HCT116 (cell line): ENCODE measurements around the gene HMGCL. TPM values are rescaled to one million over a fixed set of nuclear protein-coding genes. Genes with fewer than 3 reads are reported as not detected.

Experiments
- ATAC-seq: fragments of 200-7000 bp; cut with Tn5 transposase; 2 replicates; pipeline ENCODE4 v1.9.1; 2020; ENCODE audit warnings: mild to moderate bottlenecking, moderate library complexity
- Bru-seq: library from RNA; stranded (reverse); fragments of 400-500 nt; gene quantifications from one replicate; lab custom pipeline; 2021; lab: Mats Ljungman, UMichigan
- BruChase-seq, 2 experiments: library from RNA; stranded (reverse); fragments of 400-500 nt; gene quantifications; one replicate each; lab custom pipeline; 2021; lab: Mats Ljungman, UMichigan
- BruUV-seq: library from RNA; stranded (reverse); fragments of 400-500 nt; replicated peaks from 2 replicates; lab custom pipeline; 2021; lab: Mats Ljungman, UMichigan
- CTCF ChIA-PET: fragments of 300-600 bp; sonication (Branson Sonifier 250); formaldehyde crosslinking; loops from one replicate; lab custom pipeline; 2021; ENCODE audit warnings: antibody characterized with exemption; lab: Charles Lee
- POLR2A ChIA-PET: fragments of 300-600, 350-600 bp; sonication (Branson Sonifier 250); formaldehyde crosslinking; loops from one replicate; lab custom pipeline; 2021; ENCODE audit warnings: antibody characterized with exemption; lab: Charles Lee
- RAD21 ChIA-PET, 2 experiments: fragments of 300-600 bp; sonication (Branson Sonifier 250); formaldehyde crosslinking; loops; one replicate each; lab custom pipeline; 2023; ENCODE audit warnings: low total read pairs in 2 of 2; ENCODE audit not compliant: uncharacterized antibody in 2 of 2, unreplicated experiment in 2 of 2, low non-redundant PET in 1 of 2; lab: Charles Lee
- DNase-seq: peaks from one replicate; pipeline ENCODE4 v3.0.0-alpha.2; 2010; ENCODE audit warnings: low read depth, low spot score
- H2AFZ ChIP-seq: fragments of 200-600 bp; shearing (Covaris generic), sonication (generic); 2 replicates; pipeline ENCODE4 v1.6.1; 2017; ENCODE audit warnings: low read depth, mixed run types, mixed read lengths, antibody characterized with exemption, low read length; ENCODE audit not compliant: poor library complexity, severe bottlenecking
- H3K27ac ChIP-seq: 2 replicates; pipeline ENCODE4 v1.5.1; 2012; ENCODE audit warnings: low read depth, low read length
- H3K27me3 ChIP-seq: fragments of 200-600 bp; sonication (generic); 2 replicates; pipeline ENCODE4 v1.6.1; 2016; ENCODE audit warnings: mixed run types, low read length, mixed read lengths; ENCODE audit not compliant: insufficient read depth
- H3K36me3 ChIP-seq, 2 experiments: fragments of 200-500 bp in 1 of 2; fragments of 200-600 bp in 1 of 2; sonication (Bioruptor generic) in 1 of 2; sonication (generic) in 1 of 2; 2 replicates each; pipeline versions ENCODE4 v1.5.1 to v1.6.1; 2014 to 2016; ENCODE audit warnings: low read length in 2 of 2, inconsistent platforms in 1 of 2, mixed read lengths in 1 of 2, mixed run types in 1 of 2; ENCODE audit not compliant: insufficient read depth in 2 of 2, control insufficient read depth in 1 of 2
- H3K4me1 ChIP-seq, 2 experiments: fragments of 200-600 bp in 1 of 2; sonication (generic) in 1 of 2; 2 replicates each; pipeline versions ENCODE4 v1.5.1 to v1.6.1; 2012 to 2017; ENCODE audit warnings: low read length in 2 of 2, inconsistent platforms in 1 of 2, mild to moderate bottlenecking in 1 of 2, mixed read lengths in 1 of 2, mixed run types in 1 of 2, moderate library complexity in 1 of 2; ENCODE audit not compliant: insufficient read depth in 2 of 2, control insufficient read depth in 1 of 2
- H3K4me2 ChIP-seq: fragments of 200-600 bp; sonication (generic); 2 replicates; pipeline ENCODE4 v1.6.1; 2017; ENCODE audit warnings: mixed run types, low read length, mixed read lengths
- H3K4me3 ChIP-seq, 2 experiments: fragments of 200-600 bp in 1 of 2; sonication (generic) in 1 of 2; replicated peaks in 1 of 2; 2 replicates each; pipeline ENCODE4 v1.5.1; 2011 to 2016; ENCODE audit warnings: low read length in 2 of 2, control low read depth in 1 of 2, low read depth in 1 of 2, mild to moderate bottlenecking in 1 of 2, mixed read lengths in 1 of 2, mixed run types in 1 of 2
- H3K79me2 ChIP-seq: fragments of 200-600 bp; sonication (generic); 2 replicates; pipeline ENCODE4 v1.6.1; 2017; ENCODE audit warnings: mild to moderate bottlenecking, mixed run types, low read length, moderate library complexity, mixed read lengths; ENCODE audit not compliant: insufficient read depth
- H3K9ac ChIP-seq: fragments of 200-600 bp; sonication (generic); 2 replicates; pipeline ENCODE4 v1.6.1; 2016; ENCODE audit warnings: low read length, mixed read lengths
- H3K9me2 ChIP-seq: fragments of 200-600 bp; sonication (generic), shearing (Covaris generic); 2 replicates; pipeline ENCODE4 v1.6.1; 2017; ENCODE audit warnings: mixed run types, mild to moderate bottlenecking, moderate library complexity; ENCODE audit not compliant: insufficient read depth
- H3K9me3 ChIP-seq, 2 experiments: fragments of 200-500 bp in 1 of 2; fragments of 200-600 bp in 1 of 2; sonication (Bioruptor generic) in 1 of 2; sonication (generic) in 1 of 2; 2 replicates each; pipeline ENCODE4 v1.6.1; 2014 to 2017; ENCODE audit warnings: low read length in 2 of 2, mixed read lengths in 2 of 2, inconsistent platforms in 1 of 2, low read depth in 1 of 2, mild to moderate bottlenecking in 1 of 2, mixed run types in 1 of 2, moderate library complexity in 1 of 2; ENCODE audit not compliant: control insufficient read depth in 1 of 2, insufficient read depth in 1 of 2
- H4K20me1 ChIP-seq: fragments of 200-600 bp; sonication (generic), shearing (Covaris generic); 2 replicates; pipeline ENCODE4 v1.6.1; 2017; ENCODE audit warnings: mixed run types, mild to moderate bottlenecking, moderate library complexity; ENCODE audit not compliant: insufficient read depth
- CBX3 ChIP-seq: IDR thresholded peaks from 2 replicates; pipeline ENCODE4 v1.6.1; 2012; ENCODE audit warnings: low read depth
- CEBPB ChIP-seq: IDR thresholded peaks from 2 replicates; pipeline ENCODE4 v1.6.1; 2012; ENCODE audit warnings: low read depth
- EGR1 ChIP-seq: IDR thresholded peaks from 2 replicates; pipeline ENCODE4 v1.6.1; 2012; ENCODE audit warnings: low read depth
- ELF1 ChIP-seq: IDR thresholded peaks from 2 replicates; pipeline ENCODE4 v1.6.1; 2012; ENCODE audit warnings: low read depth, borderline replicate concordance
- EZH2 ChIP-seq: fragments of 200-600 bp; sonication (generic); IDR thresholded peaks from 2 replicates; pipeline ENCODE4 v1.6.1; 2017; ENCODE audit warnings: antibody characterized with exemption, mixed run types
- JUND ChIP-seq: IDR thresholded peaks from 2 replicates; pipeline ENCODE4 v1.6.1; 2012
- MAX ChIP-seq: IDR thresholded peaks from 2 replicates; pipeline ENCODE4 v1.6.1; 2012
- POLR2A ChIP-seq: IDR thresholded peaks from 2 replicates; pipeline ENCODE4 v1.7.0; 2011; ENCODE audit warnings: borderline replicate concordance; ENCODE audit not compliant: insufficient read depth, insufficient read length; ENCODE audit errors: extremely low read depth
- POLR2AphosphoS5 ChIP-seq: IDR thresholded peaks from 2 replicates; pipeline ENCODE4 v1.6.1; 2011; ENCODE audit warnings: mild to moderate bottlenecking, low read depth, low read length, moderate library complexity
- REST ChIP-seq: IDR thresholded peaks from 2 replicates; pipeline ENCODE4 v1.6.1; 2012; ENCODE audit warnings: low read depth
- SIN3A ChIP-seq: IDR thresholded peaks from 2 replicates; pipeline ENCODE4 v1.6.1; 2012; ENCODE audit warnings: low read depth
- SP1 ChIP-seq: IDR thresholded peaks from 2 replicates; pipeline ENCODE4 v1.6.1; 2012; ENCODE audit warnings: low read depth
- TCF7L2 ChIP-seq: IDR thresholded peaks from 2 replicates; pipeline ENCODE4 v1.7.0; 2011; ENCODE audit warnings: borderline replicate concordance, inconsistent platforms; ENCODE audit not compliant: insufficient read depth, insufficient read length; ENCODE audit errors: extremely low read depth
- YY1 ChIP-seq: IDR thresholded peaks from 2 replicates; pipeline ENCODE4 v1.6.1; 2011; ENCODE audit warnings: low read length, low read depth, moderate library complexity, mild to moderate bottlenecking; ENCODE audit not compliant: insufficient replicate concordance; ENCODE audit errors: extremely low read depth
- ZBTB33 ChIP-seq: IDR thresholded peaks from 2 replicates; pipeline ENCODE4 v1.6.1; 2011; ENCODE audit warnings: mild to moderate bottlenecking, low read length, moderate library complexity; ENCODE audit not compliant: insufficient replicate concordance; ENCODE audit errors: extremely low read depth
- intact Hi-C: fragments of 100-400 bp; cut with micrococcal nuclease; formaldehyde crosslinking; loops from 2 replicates; pipeline ENCODE4 v1.10.0; 2022
- long read RNA-seq: library from polyadenylated mRNA; unstranded; transcript quantifications from one replicate; pipeline ENCODE4 v2.0.0, GENCODE V29; 2021; ENCODE audit not compliant: unreplicated experiment
- polyA plus RNA-seq: library from polyadenylated mRNA; unstranded; fragments of >200 nt; gene quantifications from 2 replicates; pipeline ENCODE4 v1.2.1, GENCODE V29; 2012; ENCODE audit warnings: missing spikeins
- total RNA-seq: library from RNA; stranded (reverse); gene quantifications from one replicate; pipeline ENCODE4 v1.2.1, GENCODE V29; 2021; ENCODE audit not compliant: unreplicated experiment
- TF ChIP-seq, protein P1 (sequence below), 3 experiments: fragments of 200-600 bp in 1 of 3; sonication (generic) in 1 of 3; IDR thresholded peaks in 2 of 3; conservative IDR thresholded peaks in 1 of 3; 2 replicates each; pipeline ENCODE4 v1.5.1; 2012 to 2017; ENCODE audit warnings: low read depth in 2 of 3, low read length in 2 of 3, antibody characterized with exemption in 1 of 3, borderline replicate concordance in 1 of 3, control low read depth in 1 of 3, mild to moderate bottlenecking in 1 of 3, mixed read lengths in 1 of 3, mixed run types in 1 of 3, moderate library complexity in 1 of 3; ENCODE audit not compliant: insufficient read depth in 1 of 3

Gene HMGCL
- 36.2 TPM for total RNA-seq
- polyA plus RNA-seq: 40.8 and 47.2 TPM in 2 replicates
- Bru-seq, nascent RNA: percentile 66 among the genes with signal in this experiment
- BruChase-seq, experiment 1, labeled RNA remaining after a 6-hour chase: percentile 69 among the genes with signal in this experiment
- percentile 68 among the genes with signal in this experiment for BruChase-seq, experiment 2, labeled RNA remaining after a 2-hour chase
- long read RNA-seq, transcript HMGCL-203 (9 exons, 1,600 nt): major isoform, 68 of 79 reads
- long read RNA-seq, partial matches to known transcripts: 3 of 79 reads
- long read RNA-seq, other reads (novel, unspliced or antisense): 3 of 79 reads

- no peak within 1 kb of the TSS for H2AFZ ChIP-seq
- BruUV-seq: no TSS peak
- intact Hi-C loops: no loop called here
These were observed at the start of gene HMGCL for GRCh38 chr1:23825076-23825761. Gene HMGCL (minus strand): TSS chr1:23825429. CDS start chr1:23825415, 14 bp downstream.

More at GRCh38 chr1:23825076-23825761, at the start of gene HMGCL:
- Histone ChIP-seq H4K20me1 (no peaks in the 10 kb centered on the region), H3K9me3 (no peaks in the 10 kb centered on the region), H3K36me3 (no peaks in the 10 kb centered on the region), H3K79me2 (peaks cover 11% of the 10 kb centered on the region), H3K4me1 (peaks cover 2 to 15% of the 10 kb centered on the region in 2 experiments; a peak in 3 of 4 replicates), H3K4me3 (peak within 1 kb of the TSS; percentile 81 to 99), H3K27me3 (no peaks in the 10 kb centered on the region), H3K4me2 (peak within 1 kb of the TSS; percentile 88), H3K9ac (peak within 1 kb of the TSS; percentile 88), H3K9me2 (no peaks in the 10 kb centered on the region), H3K27ac (peak within 1 kb of the TSS; percentile 75)
- peak; percentile 95 for ATAC-seq
- ChIA-PET RAD21 (interaction anchor here in 1 of 2 experiments (0.6 kb wide), 1 partner anchor 194 kb away, joined by 3 read pairs; no protein-coding TSS in a partner anchor), CTCF (interaction anchor here (2.6 kb wide), 1 partner anchor 15 kb away, joined by 16 read pairs; no protein-coding TSS in a partner anchor), POLR2A (interaction anchor here (0.6 to 1.5 kb wide), 5 partner anchors 24 to 95 kb away, joined by 3 to 5 read pairs (median 4); no protein-coding TSS in a partner anchor)
- DNase-seq: peak; percentile 58
- peak; percentile 84 for TF ChIP-seq SIN3A
- peak; percentile 29; the same call in 1 of the 2 replicates for TF ChIP-seq SP1
- TF ChIP-seq, protein P1, sequence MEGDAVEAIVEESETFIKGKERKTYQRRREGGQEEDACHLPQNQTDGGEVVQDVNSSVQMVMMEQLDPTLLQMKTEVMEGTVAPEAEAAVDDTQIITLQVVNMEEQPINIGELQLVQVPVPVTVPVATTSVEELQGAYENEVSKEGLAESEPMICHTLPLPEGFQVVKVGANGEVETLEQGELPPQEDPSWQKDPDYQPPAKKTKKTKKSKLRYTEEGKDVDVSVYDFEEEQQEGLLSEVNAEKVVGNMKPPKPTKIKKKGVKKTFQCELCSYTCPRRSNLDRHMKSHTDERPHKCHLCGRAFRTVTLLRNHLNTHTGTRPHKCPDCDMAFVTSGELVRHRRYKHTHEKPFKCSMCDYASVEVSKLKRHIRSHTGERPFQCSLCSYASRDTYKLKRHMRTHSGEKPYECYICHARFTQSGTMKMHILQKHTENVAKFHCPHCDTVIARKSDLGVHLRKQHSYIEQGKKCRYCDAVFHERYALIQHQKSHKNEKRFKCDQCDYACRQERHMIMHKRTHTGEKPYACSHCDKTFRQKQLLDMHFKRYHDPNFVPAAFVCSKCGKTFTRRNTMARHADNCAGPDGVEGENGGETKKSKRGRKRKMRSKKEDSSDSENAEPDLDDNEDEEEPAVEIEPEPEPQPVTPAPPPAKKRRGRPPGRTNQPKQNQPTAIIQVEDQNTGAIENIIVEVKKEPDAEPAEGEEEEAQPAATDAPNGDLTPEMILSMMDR (IDR thresholded peaks at IDR 0.05 in 2 of 3, conservative IDR thresholded peaks at IDR 0.05 in 1 of 3; ENCODE audit: borderline replicate concordance in 1 of 3, insufficient read depth in 1 of 3, low read depth in 2 of 3, low read length in 2 of 3): no peak
- no peak for TF ChIP-seq CBX3
- TF ChIP-seq ELF1: 0 out of 2 replicates have a peak, but pooled peaks have one; percentile 21
- TF ChIP-seq TCF7L2: peak; percentile 22
- peak; percentile 96 for TF ChIP-seq POLR2AphosphoS5
- TF ChIP-seq POLR2A: peak; percentile 69
- peak; percentile 98 for TF ChIP-seq YY1
- no peak for TF ChIP-seq EZH2
- peak; percentile 96 for TF ChIP-seq EGR1
- TF ChIP-seq MAX: peak; percentile 65; the same call in 1 of the 2 replicates
- TF ChIP-seq JUND: peak; percentile 16; the same call in 1 of the 2 replicates
- no peak for TF ChIP-seq REST
- TF ChIP-seq CEBPB: no peak
- TF ChIP-seq ZBTB33: peak; percentile 70
